HepG2 (cell line): Measurements from ENCODE around the gene SLC12A9.

Experiments used
- EP300 ChIP-seq, 3 experiments: sonication (generic) in 1 of 3; formaldehyde crosslinking in 1 of 3; IDR thresholded peaks; 2 replicates each; pipeline versions ENCODE4 v1.5.1 to v1.6.1; 2011 to 2020; ENCODE audit warnings: low read depth in 2 of 3, low read length in 2 of 3, borderline replicate concordance in 1 of 3, improper control_type of control experiment in 1 of 3, mild to moderate bottlenecking in 1 of 3, missing genetic modification reagents in 1 of 3, moderate library complexity in 1 of 3
- GATA4 ChIP-seq: sonication (generic); IDR thresholded peaks from 2 replicates; pipeline ENCODE4 v1.6.1; 2016; ENCODE audit warnings: antibody characterized with exemption, low read depth, borderline replicate concordance
- HHEX ChIP-seq: IDR thresholded peaks from 2 replicates; pipeline ENCODE4 v1.6.1; 2016; ENCODE audit warnings: control low read depth
- MXI1 ChIP-seq: IDR thresholded peaks from 3 replicates; pipeline ENCODE4 v1.6.1; 2012; ENCODE audit warnings: low read depth, low read length, inconsistent platforms, borderline replicate concordance
- RNF2 ChIP-seq: fragments of 450-650 bp; conservative IDR thresholded peaks from 2 replicates; pipeline ENCODE4 v1.6.1; 2016; ENCODE audit warnings: low read depth
- TARDBP ChIP-seq: sonication (generic); formaldehyde crosslinking; IDR thresholded peaks from 2 replicates; pipeline ENCODE4 v1.8.0; 2022; ENCODE audit warnings: mild to moderate bottlenecking, missing genetic modification reagents
- ZFP36 ChIP-seq: fragments of 150-350 bp; IDR thresholded peaks from 2 replicates; pipeline ENCODE4 v1.6.1; 2018; ENCODE audit warnings: borderline replicate concordance, low read length, low read depth; ENCODE audit not compliant: partially characterized antibody
- ZNF552 ChIP-seq: sonication (generic); formaldehyde crosslinking; IDR thresholded peaks from 2 replicates; pipeline ENCODE4 v1.9.0; 2022; ENCODE audit warnings: missing genetic modification reagents, mild to moderate bottlenecking, borderline replicate concordance
- ZSCAN9 ChIP-seq: IDR thresholded peaks from 2 replicates; pipeline ENCODE4 v1.6.1; 2016; ENCODE audit warnings: borderline replicate concordance
- TF ChIP-seq, protein P1 (sequence below): sonication (generic); formaldehyde crosslinking; IDR thresholded peaks from 2 replicates; pipeline ENCODE4 v1.9.0; 2022; ENCODE audit warnings: missing genetic modification reagents, mild to moderate bottlenecking, borderline replicate concordance

DNA sequence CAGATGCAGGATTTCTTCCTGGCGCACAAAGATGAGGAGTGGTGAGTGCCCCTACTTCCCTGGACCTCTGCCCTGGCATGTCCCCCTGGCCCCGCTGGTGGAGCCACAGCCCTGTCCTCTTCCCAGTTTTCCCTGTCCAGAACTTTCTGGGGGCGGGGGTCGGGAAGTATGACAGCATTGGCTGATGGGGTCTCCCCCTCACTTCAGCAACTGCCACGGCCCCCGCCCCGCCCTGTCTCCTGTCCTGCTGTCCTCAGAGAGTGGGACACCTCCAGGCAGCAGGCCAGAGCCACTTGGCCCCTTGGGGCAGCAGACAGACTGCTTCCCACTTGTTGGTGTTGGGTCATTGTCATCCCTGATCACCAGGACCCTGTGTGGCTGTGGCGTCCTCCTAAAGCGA is 29.7 kb downstream of the SLC12A9 start:
- TF ChIP-seq ZNF552 (CRISPR knock-in tag) (no peak), MXI1 (no peak), GATA4 (no peak), ZFP36 (no peak), RNF2 (no peak), HHEX (CRISPR knock-in tag) (no peak), TARDBP (no peak), EP300 (IDR thresholded peaks at IDR 0.05; ENCODE audit: low read depth in 2 of 2, low read length in 2 of 2) (no peak), EP300 (CRISPR knock-in tag; IDR thresholded peaks at IDR 0.05; ENCODE audit: borderline replicate concordance) (no peak), ZSCAN9 (CRISPR knock-in tag) (no peak)
- TF ChIP-seq, protein P1, sequence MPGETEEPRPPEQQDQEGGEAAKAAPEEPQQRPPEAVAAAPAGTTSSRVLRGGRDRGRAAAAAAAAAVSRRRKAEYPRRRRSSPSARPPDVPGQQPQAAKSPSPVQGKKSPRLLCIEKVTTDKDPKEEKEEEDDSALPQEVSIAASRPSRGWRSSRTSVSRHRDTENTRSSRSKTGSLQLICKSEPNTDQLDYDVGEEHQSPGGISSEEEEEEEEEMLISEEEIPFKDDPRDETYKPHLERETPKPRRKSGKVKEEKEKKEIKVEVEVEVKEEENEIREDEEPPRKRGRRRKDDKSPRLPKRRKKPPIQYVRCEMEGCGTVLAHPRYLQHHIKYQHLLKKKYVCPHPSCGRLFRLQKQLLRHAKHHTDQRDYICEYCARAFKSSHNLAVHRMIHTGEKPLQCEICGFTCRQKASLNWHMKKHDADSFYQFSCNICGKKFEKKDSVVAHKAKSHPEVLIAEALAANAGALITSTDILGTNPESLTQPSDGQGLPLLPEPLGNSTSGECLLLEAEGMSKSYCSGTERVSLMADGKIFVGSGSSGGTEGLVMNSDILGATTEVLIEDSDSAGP (CRISPR knock-in tag) = no peak
